ENCODE results near the gene MERTK. TPM values are rescaled to one million over a fixed set of nuclear protein-coding genes. Genes with fewer than 3 reads are reported as not detected.

MERTK gene
- total and polyA plus RNA-seq, 7 donors, result 0.73 to 4.2 (median 1.6) TPM

GRCh38 chr2:111883661-111884591 is 14.5 kb upstream of the MERTK start, which contains the start of gene ANAPC1:
Gene ANAPC1, minus strand, starts transcription at chr2:111884193. Its CDS starts 3,368 bp downstream, at chr2:111880825.
- H3K36me3 ChIP-seq (ENCODE audit: insufficient read depth in 1 of 2, low read depth in 1 of 2), result peaks cover 0 to 14% of the 10 kb centered on the region in 2 donors
- intact Hi-C loops (cut with DNase I), result loop anchor here in 1 of 2 donors (10.0 kb wide), 1 partner anchor 371 kb away; the partner anchor contains the start of gene ZC3H8
- 0 to 1% (median 0%) methylated on average over 50 to 73 of the region's 73 CpGs for WGBS, 3 donors

GRCh38 chr2:111884592-111884964 is 13.8 kb upstream of the MERTK start:
- Histone ChIP-seq H3K4me1 (peaks cover 8% of the 10 kb centered on the region), H3K9me3 (no peaks in the 10 kb centered on the region), H3K27ac (peak overlapping the region; percentile 82), H3K27me3 (ENCODE audit: insufficient read depth in 3 of 3, low read length in 2 of 3) (no peaks in the 10 kb centered on the region), H3K36me3 (ENCODE audit: insufficient read depth in 1 of 2, low read depth in 1 of 2) (peaks cover 0 to 9% of the 10 kb centered on the region in 2 donors), H3K4me3 (peak overlapping the region; percentile 85)
- no peak for TF ChIP-seq CTCF (IDR thresholded peaks at IDR 0.05)
- DNase-seq (no peak), ATAC-seq (peak; percentile 21 to 52 (median 26))
- intact Hi-C loops (cut with DNase I), result loop anchor here in 1 of 2 donors (10.0 kb wide), 1 partner anchor 370 kb away; the partner anchor contains the start of gene ZC3H8
- WGBS, 3 donors, result 13 to 19% (median 16%) methylated on average over 11 of the region's 11 CpGs

More at GRCh38 chr2:111883661-111884591, 14.5 kb upstream of the MERTK start, which contains the start of gene ANAPC1:
- H3K4me1 ChIP-seq, result peaks cover 8% of the 10 kb centered on the region
- ATAC-seq (peak; percentile 96 to 99 (median 98)), DNase-seq (peak; percentile 86 to 90)
- H3K27me3 ChIP-seq (ENCODE audit: insufficient read depth in 3 of 3, low read length in 2 of 3), result no peaks in the 10 kb centered on the region
- TF ChIP-seq CTCF (IDR thresholded peaks at IDR 0.05), result no peak
- no peaks in the 10 kb centered on the region for H3K9me3 ChIP-seq
- peak within 1 kb of the TSS; percentile 85 for H3K4me3 ChIP-seq
- H3K27ac ChIP-seq, result peak within 1 kb of the TSS; percentile 82

- H3K27me3 ChIP-seq (ENCODE audit: insufficient read depth in 3 of 3, low read length in 2 of 3), result peaks cover 0 to 37% (median 5%) of the 10 kb centered on the region in 3 donors
- no peak for TF ChIP-seq CTCF (IDR thresholded peaks at IDR 0.05)
- intact Hi-C loops (cut with DNase I), result loop anchor here in 1 of 2 donors (5.0 kb wide), 1 partner anchor 151 kb away; no protein-coding TSS in a partner anchor
- H3K36me3 ChIP-seq (ENCODE audit: insufficient read depth in 1 of 2, low read depth in 1 of 2), result no peaks in the 10 kb centered on the region
- H3K9me3 ChIP-seq, result no peaks in the 10 kb centered on the region
- WGBS, 3 donors, result 51 to 65% (median 61%) methylated on average over 3 of the region's 3 CpGs
- peaks cover 5% of the 10 kb centered on the region for H3K4me1 ChIP-seq
- ATAC-seq (no peak), DNase-seq (no peak)
- no peak overlapping the region for H3K4me3 ChIP-seq
- no peak overlapping the region for H3K27ac ChIP-seq
These were observed 2.4 kb upstream of the MERTK start for GRCh38 chr2:111896024-111896423.

GRCh38 chr2:111896576-111896975 is 1.8 kb upstream of the MERTK start:
- ATAC-seq, result no peak
- intact Hi-C loops (cut with DNase I), result loop anchor here in 1 of 2 donors (5.0 kb wide), 1 partner anchor 151 kb away; no protein-coding TSS in a partner anchor
- Histone ChIP-seq H3K27me3 (ENCODE audit: insufficient read depth in 3 of 3, low read length in 2 of 3) (peaks cover 0 to 37% (median 5%) of the 10 kb centered on the region in 3 donors), H3K36me3 (ENCODE audit: insufficient read depth in 1 of 2, low read depth in 1 of 2) (no peaks in the 10 kb centered on the region), H3K4me1 (peaks cover 5% of the 10 kb centered on the region), H3K9me3 (no peaks in the 10 kb centered on the region), H3K27ac (no peak overlapping the region), H3K4me3 (no peak overlapping the region)
- no peak for DNase-seq
- 87 to 91% (median 89%) methylated on average over 6 of the region's 6 CpGs for WGBS, 3 donors
- no peak for TF ChIP-seq CTCF (IDR thresholded peaks at IDR 0.05)

All from psoas muscle (tissue), 8 donors.